ENCODE measurements around the gene RDM1. TPM values are rescaled to one million over a fixed set of nuclear protein-coding genes. Genes with fewer than 3 reads are reported as not detected.

RDM1 gene
- total RNA-seq, 1 donor from 2014 or later: 0.35 TPM

- Mint-ChIP-seq H3K9me3 (ENCODE audit: low read depth) (no peaks in the 10 kb centered on the region), H3K36me3 (ENCODE audit: low read depth) (no peaks in the 10 kb centered on the region), H3K27me3 (ENCODE audit: low read depth) (no peaks in the 10 kb centered on the region), H3K4me3 (ENCODE audit: unreplicated experiment) (no peak overlapping the region), H3K4me1 (ENCODE audit: low read depth) (peaks cover 3% of the 10 kb centered on the region), H3K27ac (ENCODE audit: unreplicated experiment) (no peak overlapping the region)
- no peak for DNase-seq (ENCODE audit: low spot score)
- no peak for TF ChIP-seq CTCF (IDR thresholded peaks at IDR 0.05)
These were observed 23.5 kb downstream of the RDM1 start for GRCh38 chr17:35906926-35907637.

GRCh38 chr17:35906191-35906925 lies 24.2 kb downstream of the RDM1 start:
- Mint-ChIP-seq H3K27ac (ENCODE audit: unreplicated experiment) (no peak overlapping the region), H3K9me3 (ENCODE audit: low read depth) (no peaks in the 10 kb centered on the region), H3K4me3 (ENCODE audit: unreplicated experiment) (no peak overlapping the region), H3K4me1 (ENCODE audit: low read depth) (peaks cover 6% of the 10 kb centered on the region), H3K27me3 (ENCODE audit: low read depth) (no peaks in the 10 kb centered on the region), H3K36me3 (ENCODE audit: low read depth) (no peaks in the 10 kb centered on the region)
- no peak for TF ChIP-seq CTCF (IDR thresholded peaks at IDR 0.05)
- DNase-seq (ENCODE audit: low spot score): no peak

- Mint-ChIP-seq H3K4me1 (ENCODE audit: low read depth) (peaks cover 32% of the 10 kb centered on the region), H3K4me3 (ENCODE audit: unreplicated experiment) (no peak overlapping the region), H3K9me3 (ENCODE audit: low read depth) (no peaks in the 10 kb centered on the region), H3K27ac (ENCODE audit: unreplicated experiment) (no peak overlapping the region), H3K36me3 (ENCODE audit: low read depth) (no peaks in the 10 kb centered on the region), H3K27me3 (ENCODE audit: low read depth) (no peaks in the 10 kb centered on the region)
- DNase-seq (ENCODE audit: low spot score): no peak
- TF ChIP-seq CTCF (IDR thresholded peaks at IDR 0.05): no peak
These were observed 27.1 kb downstream of the RDM1 start for GRCh38 chr17:35903451-35903850.

- Mint-ChIP-seq H3K36me3 (ENCODE audit: low read depth) (no peaks in the 10 kb centered on the region), H3K4me1 (ENCODE audit: low read depth) (peaks cover 40% of the 10 kb centered on the region), H3K4me3 (ENCODE audit: unreplicated experiment) (peak overlapping the region; percentile 53), H3K9me3 (ENCODE audit: low read depth) (no peaks in the 10 kb centered on the region), H3K27me3 (ENCODE audit: low read depth) (no peaks in the 10 kb centered on the region), H3K27ac (ENCODE audit: unreplicated experiment) (peak overlapping the region; percentile 83)
- DNase-seq (ENCODE audit: low spot score): no peak
- no peak for TF ChIP-seq CTCF (IDR thresholded peaks at IDR 0.05)
These were observed 28.9 kb downstream of the RDM1 start for GRCh38 chr17:35901631-35902175.

- Mint-ChIP-seq H3K9me3 (ENCODE audit: low read depth) (no peaks in the 10 kb centered on the region), H3K4me1 (ENCODE audit: low read depth) (peaks cover 43% of the 10 kb centered on the region), H3K36me3 (ENCODE audit: low read depth) (no peaks in the 10 kb centered on the region), H3K4me3 (ENCODE audit: unreplicated experiment) (peak overlapping the region; percentile 53), H3K27me3 (ENCODE audit: low read depth) (no peaks in the 10 kb centered on the region), H3K27ac (ENCODE audit: unreplicated experiment) (peak overlapping the region; percentile 83)
- DNase-seq (ENCODE audit: low spot score): no peak
- no peak for TF ChIP-seq CTCF (IDR thresholded peaks at IDR 0.05)
These were observed 29.7 kb downstream of the RDM1 start for GRCh38 chr17:35900708-35901480.
